Suprapubic skin (tissue), 4 donors: ENCODE results near the gene DNAJC18. TPM values are rescaled to one million over a fixed set of nuclear protein-coding genes. Genes with fewer than 3 reads are reported as not detected.
A peak's percentile ranks its signal among the peaks of the same experiment; 100 is the strongest.

Experiments
- DNase-seq, 2 donors: peaks; one replicate each; pipeline ENCODE4 v3.0.0-alpha.2; 2019; ENCODE audit warnings: low spot score in 2 of 2
- H3K27ac ChIP-seq: fragments of 200-600 bp; sonication (generic); one replicate; pipeline ENCODE4 v1.5.1; 2019
- H3K27me3 ChIP-seq: fragments of 200-600 bp; sonication (generic); one replicate; pipeline ENCODE4 v1.5.1; 2019
- H3K36me3 ChIP-seq: fragments of 200-600 bp; sonication (generic); one replicate; pipeline ENCODE4 v1.5.1; 2019
- H3K4me1 ChIP-seq: fragments of 200-600 bp; sonication (generic); one replicate; pipeline ENCODE4 v1.5.1; 2019
- H3K4me3 ChIP-seq: fragments of 200-600 bp; sonication (generic); one replicate; pipeline ENCODE4 v1.5.1; 2019; ENCODE audit warnings: mild to moderate bottlenecking
- H3K9me3 ChIP-seq: fragments of 200-600 bp; sonication (generic); one replicate; pipeline ENCODE4 v1.5.1; 2019
- CTCF ChIP-seq, 2 donors: fragments of 200-600 bp in 1 of 2; fragments of 450-650 bp in 1 of 2; sonication (generic) in 1 of 2; IDR thresholded peaks; one replicate each; pipeline ENCODE4 v1.5.1; 2016 to 2019; ENCODE audit warnings: antibody characterized with exemption in 2 of 2, mild to moderate bottlenecking in 1 of 2, moderate library complexity in 1 of 2
- EP300 ChIP-seq: sonication (generic); formaldehyde crosslinking; IDR thresholded peaks from one replicate; pipeline ENCODE4 v1.6.1; 2017; ENCODE audit warnings: antibody characterized with exemption
- POLR2A ChIP-seq, 2 donors: fragments of 450-650 bp; IDR thresholded peaks; one replicate each; pipeline ENCODE4 v1.6.1; 2017; ENCODE audit warnings: antibody characterized with exemption in 2 of 2, mild to moderate bottlenecking in 2 of 2, moderate library complexity in 2 of 2
- POLR2AphosphoS5 ChIP-seq, 3 donors: sonication (generic); formaldehyde crosslinking; IDR thresholded peaks; one replicate each; pipeline ENCODE4 v1.6.1; 2017; ENCODE audit warnings: antibody characterized with exemption in 3 of 3
- WGBS: methylation state at CpG from one replicate; pipeline ENCODE4 v1.1.5; 2018; 5-methylcytosine and 5-hydroxymethylcytosine counted together
- total RNA-seq, 4 donors: library from RNA; depleted of rRNA; stranded (reverse); fragments of >200 nt; gene quantifications; one replicate each; pipeline ENCODE4 v1.1.0, GENCODE V29; 2016

DNAJC18 gene
- total RNA-seq, 4 donors from 2014 or later: 2.2 to 7.2 (median 2.9) TPM

- H3K27ac ChIP-seq: no peak overlapping the region
- peak in 1 of 2 donors; percentile 80 for DNase-seq
- peaks cover 50% of the 10 kb centered on the region for H3K4me1 ChIP-seq
Observed at GRCh38 chr5:139391570-139392323, 47.6 kb downstream of the DNAJC18 start.

GRCh38 chr5:139390639-139391569 is 48.4 kb downstream of the DNAJC18 start:
- no peak overlapping the region for H3K4me3 ChIP-seq
- peak in 1 of 2 donors; percentile 73 for DNase-seq

More at GRCh38 chr5:139391570-139392323, 47.6 kb downstream of the DNAJC18 start:
- Histone ChIP-seq H3K4me3 (peak overlapping the region; percentile 56), H3K36me3 (no peaks in the 10 kb centered on the region), H3K27me3 (peaks cover 25% of the 10 kb centered on the region), H3K9me3 (no peaks in the 10 kb centered on the region)
- WGBS: 48% methylated on average over 24 of the region's 33 CpGs
- no peak for TF ChIP-seq EP300
- no peak for TF ChIP-seq POLR2A (IDR thresholded peaks at IDR 0.05)
- no peak for TF ChIP-seq POLR2AphosphoS5 (IDR thresholded peaks at IDR 0.05)
- TF ChIP-seq CTCF (IDR thresholded peaks at IDR 0.05): no peak

GRCh38 chr5:139389701-139390638 is 49.4 kb downstream of the DNAJC18 start, which contains the start of gene MZB1:
TSS of gene MZB1 (minus strand) at chr5:139389913. CDS start at chr5:139389856, 57 bp downstream.
- peaks cover 23% of the 10 kb centered on the region for H3K27me3 ChIP-seq
- H3K4me1 ChIP-seq: peaks cover 56% of the 10 kb centered on the region
- H3K9me3 ChIP-seq: no peaks in the 10 kb centered on the region
- no peak within 1 kb of the TSS for H3K27ac ChIP-seq
- TF ChIP-seq POLR2A (IDR thresholded peaks at IDR 0.05) (no peak), CTCF (IDR thresholded peaks at IDR 0.05) (no peak), POLR2AphosphoS5 (IDR thresholded peaks at IDR 0.05) (no peak), EP300 (no peak)
- no peaks in the 10 kb centered on the region for H3K36me3 ChIP-seq
- no peak within 1 kb of the TSS for H3K4me3 ChIP-seq
- 76% methylated on average over 9 of the region's 11 CpGs for WGBS
- peak in 1 of 2 donors; percentile 69 for DNase-seq

More at GRCh38 chr5:139390639-139391569, 48.4 kb downstream of the DNAJC18 start:
- Histone ChIP-seq H3K36me3 (no peaks in the 10 kb centered on the region), H3K9me3 (no peaks in the 10 kb centered on the region), H3K27me3 (peaks cover 25% of the 10 kb centered on the region), H3K4me1 (peaks cover 51% of the 10 kb centered on the region), H3K27ac (no peak overlapping the region)
- WGBS: 88% methylated on average over 9 of the region's 10 CpGs
- TF ChIP-seq CTCF (IDR thresholded peaks at IDR 0.05) (no peak), EP300 (no peak), POLR2AphosphoS5 (IDR thresholded peaks at IDR 0.05) (no peak), POLR2A (IDR thresholded peaks at IDR 0.05) (no peak)

GRCh38 chr5:139388198-139388821 is 51.0 kb downstream of the DNAJC18 start:
- TF ChIP-seq EP300 (no peak), POLR2AphosphoS5 (IDR thresholded peaks at IDR 0.05) (no peak), CTCF (IDR thresholded peaks at IDR 0.05) (no peak), POLR2A (IDR thresholded peaks at IDR 0.05) (no peak)
- H3K9me3 ChIP-seq: no peaks in the 10 kb centered on the region
- 33% methylated on average over 7 of the region's 8 CpGs for WGBS
- H3K27me3 ChIP-seq: peaks cover 6% of the 10 kb centered on the region
- H3K36me3 ChIP-seq: no peaks in the 10 kb centered on the region
- H3K27ac ChIP-seq: no peak overlapping the region
- H3K4me3 ChIP-seq: no peak overlapping the region
- peak in 1 of 2 donors; percentile 77 for DNase-seq
- H3K4me1 ChIP-seq: peaks cover 56% of the 10 kb centered on the region
